H1 (cell line): ENCODE data around the gene ELMO1. TPM values are rescaled to one million over a fixed set of nuclear protein-coding genes. Genes with fewer than 3 reads are reported as not detected.

ENCODE experiments used
- CTCF ChIA-PET: fragments of 300-600 bp; sonication (Branson Sonifier 250); formaldehyde crosslinking; loops from one replicate; lab custom pipeline; 2021; ENCODE audit not compliant: partially characterized antibody; lab: Charles Lee
- POLR2A ChIA-PET: fragments of 300-600 bp; sonication (Branson Sonifier 250); formaldehyde crosslinking; loops from one replicate; lab custom pipeline; 2021; ENCODE audit warnings: inconsistent platforms; ENCODE audit not compliant: partially characterized antibody; lab: Charles Lee
- DNase-seq, 2 experiments: peaks; one replicate each; pipeline versions ENCODE4 v3.0.0 to v3.0.0-alpha.2; 2010 to 2022; ENCODE audit warnings: low spot score in 2 of 2, low read depth in 1 of 2, mixed read lengths in 1 of 2
- FAIRE-seq: peaks from 2 replicates; lab custom pipeline; 2011; peaks lifted over from hg19 to GRCh38; lab: Jason Lieb, UNC
- H2AFZ ChIP-seq: 2 replicates; pipeline ENCODE4 v1.8.1; 2012; ENCODE audit warnings: low read length, inconsistent platforms
- H2AK5ac ChIP-seq: 2 replicates; pipeline ENCODE4 v1.6.1; 2013; ENCODE audit warnings: low read depth, low read length
- H2BK120ac ChIP-seq: replicated peaks from 2 replicates; pipeline ENCODE3; 2013; ENCODE audit warnings: low read depth, low read length, inconsistent platforms
- H2BK12ac ChIP-seq: 2 replicates; pipeline ENCODE4 v1.6.1; 2013; ENCODE audit warnings: low read depth, low read length
- H2BK15ac ChIP-seq: 2 replicates; pipeline ENCODE4 v1.6.1; 2013; ENCODE audit warnings: low read length
- H2BK20ac ChIP-seq: 2 replicates; pipeline ENCODE4 v1.6.1; 2013; ENCODE audit warnings: low read length
- H2BK5ac ChIP-seq: 2 replicates; pipeline ENCODE4 v1.6.1; 2013; ENCODE audit warnings: low read depth, low read length
- H3K14ac ChIP-seq: 2 replicates; pipeline ENCODE4 v1.6.1; 2013; ENCODE audit warnings: inconsistent platforms; ENCODE audit not compliant: insufficient read length
- H3K18ac ChIP-seq: 2 replicates; pipeline ENCODE4 v1.6.1; 2013; ENCODE audit warnings: low read length; ENCODE audit errors: extremely low read depth
- H3K23ac ChIP-seq: 2 replicates; pipeline ENCODE4 v1.6.1; 2013; ENCODE audit warnings: inconsistent platforms; ENCODE audit not compliant: insufficient read length
- H3K23me2 ChIP-seq: 2 replicates; pipeline ENCODE4 v1.6.1; 2013; ENCODE audit warnings: low read depth, low read length
- H3K27ac ChIP-seq: 2 replicates; pipeline ENCODE4 v1.6.1; 2011; ENCODE audit warnings: low read depth, low read length, inconsistent platforms
- H3K27me3 ChIP-seq, 4 experiments: replicated peaks in 1 of 4; 1 replicate in 1 of 4; 2 replicates in 3 of 4; pipeline versions ENCODE4 v1.6.1 to v1.8.1; 2011 to 2013; ENCODE audit warnings: low read length in 3 of 4, mild to moderate bottlenecking in 3 of 4, inconsistent platforms in 2 of 4, mixed read lengths in 2 of 4, moderate library complexity in 1 of 4; ENCODE audit not compliant: control insufficient read depth in 3 of 4, insufficient read depth in 3 of 4; ENCODE audit errors: extremely low read depth in 1 of 4
- H3K36me3 ChIP-seq, 4 experiments: 2 replicates each; pipeline versions ENCODE4 v1.6.1 to v1.8.1; 2011 to 2013; ENCODE audit warnings: mild to moderate bottlenecking in 4 of 4, low read length in 3 of 4, moderate library complexity in 2 of 4, control low read depth in 1 of 4, inconsistent platforms in 1 of 4; ENCODE audit not compliant: insufficient read depth in 4 of 4, control insufficient read depth in 2 of 4
- H3K4ac ChIP-seq: replicated peaks from 2 replicates; pipeline ENCODE3; 2013; ENCODE audit warnings: low read length, low read depth, mixed read lengths, inconsistent platforms; ENCODE audit not compliant: insufficient read length
- H3K4me1 ChIP-seq, 4 experiments: replicated peaks in 1 of 4; 1 replicate in 1 of 4; 2 replicates in 3 of 4; pipeline versions ENCODE4 v1.6.1 to v1.8.1; 2011 to 2013; ENCODE audit warnings: low read length in 3 of 4, inconsistent platforms in 2 of 4, mixed read lengths in 1 of 4; ENCODE audit not compliant: insufficient read depth in 4 of 4, control insufficient read depth in 3 of 4
- H3K4me2 ChIP-seq, 2 experiments: 2 replicates each; pipeline versions ENCODE4 v1.6.1 to v1.8.1; 2011 to 2013; ENCODE audit warnings: low read depth in 2 of 2, low read length in 2 of 2, control low read depth in 1 of 2, inconsistent platforms in 1 of 2, mild to moderate bottlenecking in 1 of 2; ENCODE audit not compliant: insufficient read depth in 1 of 2
- H3K4me3 ChIP-seq, 4 experiments: fragments of 200-600, 300-600 bp in 1 of 4; sonication (generic), shearing (Covaris generic), sonication (Bioruptor Twin) in 1 of 4; 2 replicates each; pipeline versions ENCODE4 v1.5.1 to v1.8.1; 2011 to 2016; ENCODE audit warnings: low read length in 4 of 4, low read depth in 3 of 4, control low read depth in 2 of 4, inconsistent platforms in 2 of 4, mild to moderate bottlenecking in 2 of 4, mixed read lengths in 1 of 4, moderate library complexity in 1 of 4; ENCODE audit not compliant: insufficient read depth in 2 of 4; ENCODE audit errors: extremely low read depth in 1 of 4
- H3K56ac ChIP-seq: replicated peaks from 2 replicates; pipeline ENCODE3; 2013; ENCODE audit warnings: low read depth, mild to moderate bottlenecking, mixed read lengths, low read length, inconsistent platforms; ENCODE audit not compliant: insufficient read length
- H3K79me1 ChIP-seq: 2 replicates; pipeline ENCODE4 v1.6.1; 2013; ENCODE audit warnings: low read depth, low read length, control low read depth
- H3K79me2 ChIP-seq, 2 experiments: 2 replicates each; pipeline versions ENCODE4 v1.6.1 to v1.8.1; 2012 to 2013; ENCODE audit warnings: low read length in 2 of 2, mild to moderate bottlenecking in 2 of 2, inconsistent platforms in 1 of 2; ENCODE audit not compliant: insufficient read depth in 2 of 2, control insufficient read depth in 1 of 2
- H3K9ac ChIP-seq, 4 experiments: replicated peaks in 1 of 4; 1 replicate in 1 of 4; 2 replicates in 3 of 4; pipeline versions ENCODE4 v1.6.1 to v1.8.1; 2011 to 2013; ENCODE audit warnings: low read depth in 3 of 4, low read length in 3 of 4, control low read depth in 2 of 4, mild to moderate bottlenecking in 2 of 4, moderate library complexity in 2 of 4, inconsistent platforms in 1 of 4; ENCODE audit errors: extremely low read depth in 1 of 4
- H3K9me3 ChIP-seq, 2 experiments: 2 replicates each; pipeline versions ENCODE4 v1.6.1 to v1.8.1; 2012 to 2013; ENCODE audit warnings: mild to moderate bottlenecking in 2 of 2, moderate library complexity in 2 of 2, control low read depth in 1 of 2, inconsistent platforms in 1 of 2, low read depth in 1 of 2, low read length in 1 of 2, mixed read lengths in 1 of 2; ENCODE audit not compliant: insufficient read depth in 2 of 2
- H4K20me1 ChIP-seq, 2 experiments: replicated peaks in 1 of 2; 2 replicates each; pipeline versions ENCODE3 to v1.8.1; 2011 to 2013; ENCODE audit warnings: inconsistent platforms in 2 of 2, low read length in 2 of 2, mild to moderate bottlenecking in 1 of 2; ENCODE audit not compliant: insufficient read depth in 2 of 2, control insufficient read depth in 1 of 2
- H4K5ac ChIP-seq: 2 replicates; pipeline ENCODE4 v1.6.1; 2013; ENCODE audit warnings: low read length, low read depth, mixed read lengths, inconsistent platforms; ENCODE audit not compliant: insufficient read length
- H4K8ac ChIP-seq: 2 replicates; pipeline ENCODE4 v1.8.0; 2013; ENCODE audit warnings: mild to moderate bottlenecking, moderate library complexity, low read length, inconsistent platforms; ENCODE audit not compliant: insufficient read depth; ENCODE audit errors: extremely low read depth
- H4K91ac ChIP-seq: replicated peaks from 2 replicates; pipeline ENCODE3; 2013; ENCODE audit warnings: low read length, mixed read lengths, inconsistent platforms; ENCODE audit not compliant: insufficient read length
- BACH1 ChIP-seq: IDR thresholded peaks from 2 replicates; pipeline ENCODE4 v1.6.1; 2012; ENCODE audit warnings: low read length, improper control_type of control experiment
- CHD2 ChIP-seq: IDR thresholded peaks from 2 replicates; pipeline ENCODE4 v1.6.1; 2012; ENCODE audit warnings: low read length, improper control_type of control experiment
- CTCF ChIP-seq, 3 experiments: IDR thresholded peaks; 1 replicate in 2 of 3; 2 replicates in 1 of 3; pipeline versions ENCODE4 v1.5.1 to v1.6.1; 2011; ENCODE audit warnings: low read length in 3 of 3, mild to moderate bottlenecking in 3 of 3, inconsistent platforms in 2 of 3, low read depth in 1 of 3, moderate library complexity in 1 of 3; ENCODE audit not compliant: insufficient read depth in 1 of 3; ENCODE audit errors: control extremely low read depth in 1 of 3
- E2F6 ChIP-seq: IDR thresholded peaks from 2 replicates; pipeline ENCODE4 v1.6.1; 2012; ENCODE audit warnings: inconsistent platforms
- EZH2 ChIP-seq: fragments of 200-600 bp; sonication (generic); IDR thresholded peaks from 2 replicates; pipeline ENCODE4 v1.7.1; 2012; ENCODE audit warnings: low read depth, mild to moderate bottlenecking, moderate library complexity, low read length, inconsistent platforms; ENCODE audit not compliant: severe bottlenecking
- GABPA ChIP-seq: IDR thresholded peaks from 2 replicates; pipeline ENCODE4 v1.6.1; 2011; ENCODE audit warnings: mild to moderate bottlenecking, low read length, moderate library complexity, borderline replicate concordance; ENCODE audit not compliant: insufficient read depth
- JUN ChIP-seq: IDR thresholded peaks from 2 replicates; pipeline ENCODE4 v1.6.1; 2011; ENCODE audit warnings: low read depth, mild to moderate bottlenecking, improper control_type of control experiment, low read length
- KDM5A ChIP-seq: fragments of 200-600 bp; IDR thresholded peaks from 2 replicates; pipeline ENCODE4 v1.7.1; 2012; ENCODE audit warnings: mild to moderate bottlenecking, low read length, inconsistent platforms, mixed read lengths
- MAFK ChIP-seq: IDR thresholded peaks from 2 replicates; pipeline ENCODE4 v1.6.1; 2012; ENCODE audit warnings: low read depth, mild to moderate bottlenecking, improper control_type of control experiment, low read length
- SP2 ChIP-seq: IDR thresholded peaks from 2 replicates; pipeline ENCODE4 v1.6.1; 2012; ENCODE audit warnings: mild to moderate bottlenecking, low read length, inconsistent platforms
- ZNF274 ChIP-seq: IDR thresholded peaks from 2 replicates; pipeline ENCODE4 v1.7.0; 2012; ENCODE audit warnings: low read length, borderline replicate concordance; ENCODE audit errors: extremely low read depth
- WGBS, 2 experiments: shearing (Covaris generic) in 1 of 2; methylation state at CpG; one replicate each; pipeline versions ENCODE4 v1.1.6 to v1.1.7; 2013 to 2015; ENCODE audit warnings: low lambda C conversion rate in 2 of 2, mixed read lengths in 2 of 2, inconsistent platforms in 1 of 2, low coverage in 1 of 2, missing lambda C conversion rate in 1 of 2; ENCODE audit not compliant: insufficient replicate concordance in 2 of 2, insufficient coverage in 1 of 2, insufficient read length in 1 of 2; ENCODE audit errors: extremely low coverage in 1 of 2, missing lambda C conversion rate in 1 of 2; 5-methylcytosine and 5-hydroxymethylcytosine counted together
- polyA plus RNA-seq, 7 experiments: library from polyadenylated mRNA; depleted of rRNA in 3 of 7; stranded (reverse) in 5 of 7; unstranded in 2 of 7; fragments of >200 nt in 5 of 7; fragments of 200-250 nt in 2 of 7; gene quantifications; 1 replicate in 5 of 7; 2 replicates in 1 of 7; 4 replicates in 1 of 7; pipeline versions ENCODE4 v1.2.1 to v1.2.3, GENCODE V29; 2011 to 2013; ENCODE audit warnings: missing spikeins in 2 of 7, mixed read lengths in 2 of 7
- total RNA-seq: library from RNA; stranded (reverse); fragmentation: NEBNext Ultra II Directional; extraction: Animal tissue kit (Norgen Biotek cat#: 25700); gene quantifications from 2 replicates; pipeline ENCODE4 v1.2.1, GENCODE V29; 2021

The ELMO1 gene
- total and polyA plus RNA-seq, 2 of the 8 experiments (the other 6 are each of a cell fraction or from before 2014, with no cell fraction given): 18.4 to 21.0 TPM

- Histone ChIP-seq H3K27me3 (no peaks in the 10 kb centered on the region), H3K79me2 (peaks cover 0 to 51% of the 10 kb centered on the region in 2 experiments; a peak in 2 of 4 replicates), H3K9me3 (no peaks in the 10 kb centered on the region), H3K4me2 (no peak overlapping the region), H4K5ac (no peak overlapping the region), H3K4ac (no peak overlapping the region), H3K4me1 (peaks cover 0 to 11% (median 4%) of the 10 kb centered on the region in 4 experiments; a peak in 3 of 7 replicates), H3K56ac (no peak overlapping the region), H2BK120ac (no peak overlapping the region), H3K23me2 (no peaks in the 10 kb centered on the region), H2BK5ac (no peak overlapping the region), H2AK5ac (no peak overlapping the region), H3K4me3 (no peak overlapping the region), H3K36me3 (no peaks in the 10 kb centered on the region), H3K9ac (no peak overlapping the region), H3K23ac (no peak overlapping the region), H3K79me1 (no peaks in the 10 kb centered on the region), H2BK12ac (no peak overlapping the region), H2BK20ac (no peak overlapping the region), H2BK15ac (no peak overlapping the region), H3K27ac (no peak overlapping the region), H3K18ac (no peak overlapping the region), H4K8ac (no peak overlapping the region), H4K20me1 (no peaks in the 10 kb centered on the region), H4K91ac (no peak overlapping the region), H2AFZ (no peak overlapping the region), H3K14ac (no peak overlapping the region)
- FAIRE-seq (peak; percentile 28), DNase-seq (no peak)
- POLR2A ChIA-PET: interaction anchor here (1.4 kb wide), 1 partner anchor 17 kb away, joined by 3 read pairs; no protein-coding TSS in a partner anchor
- TF ChIP-seq EZH2 (no peak), GABPA (no peak), ZNF274 (no peak), SP2 (no peak), KDM5A (no peak), CTCF (IDR thresholded peaks at IDR 0.05; ENCODE audit: control extremely low read depth in 1 of 3, insufficient read depth in 1 of 3, low read depth in 1 of 3, low read length in 3 of 3) (no peak), MAFK (no peak), BACH1 (no peak), JUN (no peak), E2F6 (no peak), CHD2 (no peak)
- CTCF ChIA-PET: interaction anchor here (0.8 to 1.6 kb wide), 4 partner anchors 8 to 54 kb away, joined by 3 to 6 read pairs (median 4); partner anchors contain the start of gene ELMO1
- WGBS, 2 experiments: 70% methylated on average over 3 of the region's 3 CpGs; no CpG with 5 or more reads in 1 of the 2 experiments
Measured at GRCh38 chr7:37441386-37441760, 7.3 kb downstream of the ELMO1 start.
